UCSD-AML1 (cell line): ENCODE results near the gene PARVG.

ENCODE experiments used
- DNase-seq: peaks from one replicate; lab custom pipeline; 2025; ENCODE audit not compliant: unreplicated experiment; lab: John Stamatoyannopoulos, UW

Gene PARVG, protein sequence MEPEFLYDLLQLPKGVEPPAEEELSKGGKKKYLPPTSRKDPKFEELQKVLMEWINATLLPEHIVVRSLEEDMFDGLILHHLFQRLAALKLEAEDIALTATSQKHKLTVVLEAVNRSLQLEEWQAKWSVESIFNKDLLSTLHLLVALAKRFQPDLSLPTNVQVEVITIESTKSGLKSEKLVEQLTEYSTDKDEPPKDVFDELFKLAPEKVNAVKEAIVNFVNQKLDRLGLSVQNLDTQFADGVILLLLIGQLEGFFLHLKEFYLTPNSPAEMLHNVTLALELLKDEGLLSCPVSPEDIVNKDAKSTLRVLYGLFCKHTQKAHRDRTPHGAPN

DNA sequence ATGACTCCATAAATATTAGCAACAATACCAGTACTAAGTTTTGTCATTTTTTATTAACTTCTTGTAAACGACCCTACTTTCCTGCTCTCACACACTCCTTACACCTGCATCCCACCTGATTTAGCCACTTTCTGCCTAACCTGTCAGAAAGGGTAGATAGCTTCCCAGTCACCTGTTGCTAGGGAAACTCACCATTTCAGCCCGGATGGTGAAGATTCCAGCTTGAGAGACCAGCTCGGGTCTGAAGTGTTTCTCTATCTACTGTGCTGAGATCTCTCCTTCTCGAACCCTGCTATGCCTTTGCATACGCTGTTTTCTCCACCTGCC, at the start of gene PARVG:
Gene PARVG, plus strand, starts transcription at position 220 of the 327 bp plus-strand sequence. CDS start 2,405 bp downstream, outside the sequence.
- DNase-seq: no peak

DNA sequence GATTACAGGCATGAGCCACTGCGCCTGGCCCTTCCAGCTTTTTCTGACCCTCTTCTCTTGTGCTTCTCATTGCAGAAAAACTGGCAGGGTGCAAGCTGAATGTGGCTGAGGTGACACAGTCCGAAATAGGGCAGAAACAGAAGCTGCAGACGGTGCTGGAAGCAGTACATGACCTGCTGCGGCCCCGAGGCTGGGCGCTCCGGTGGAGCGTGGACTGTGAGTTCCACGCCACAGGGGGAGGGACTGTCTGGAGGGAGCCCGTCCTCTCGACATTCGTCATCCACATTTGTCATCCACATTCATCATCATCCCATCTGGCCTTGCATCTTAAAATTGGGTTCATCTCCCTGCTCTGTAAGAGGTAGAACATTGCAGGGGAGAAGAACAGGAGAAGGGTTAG, 49.3 kb upstream of the PARVG start:
- DNase-seq: no peak

- no peak for DNase-seq
These were observed 48.6 kb upstream of the PARVG start for GRCh38 chr22:44131989-44132685.

DNA sequence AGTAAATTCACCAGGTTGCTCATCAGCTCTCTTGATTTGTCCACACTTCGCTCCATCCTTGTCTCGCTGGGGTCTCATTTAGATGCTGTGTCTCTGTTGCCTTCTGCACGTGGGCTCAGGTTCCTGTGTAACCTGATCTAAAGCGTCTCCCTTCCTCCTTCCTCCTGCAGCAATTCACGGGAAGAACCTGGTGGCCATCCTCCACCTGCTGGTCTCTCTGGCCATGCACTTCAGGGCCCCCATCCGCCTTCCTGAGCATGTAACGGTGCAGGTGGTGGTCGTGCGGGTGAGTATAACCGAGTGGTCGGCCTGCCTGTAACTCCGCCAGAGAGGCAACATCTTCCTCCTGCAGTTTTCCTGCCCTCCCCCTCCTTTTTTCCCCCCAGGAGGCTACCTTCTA, 48.0 kb upstream of the PARVG start:
- no peak for DNase-seq

DNA sequence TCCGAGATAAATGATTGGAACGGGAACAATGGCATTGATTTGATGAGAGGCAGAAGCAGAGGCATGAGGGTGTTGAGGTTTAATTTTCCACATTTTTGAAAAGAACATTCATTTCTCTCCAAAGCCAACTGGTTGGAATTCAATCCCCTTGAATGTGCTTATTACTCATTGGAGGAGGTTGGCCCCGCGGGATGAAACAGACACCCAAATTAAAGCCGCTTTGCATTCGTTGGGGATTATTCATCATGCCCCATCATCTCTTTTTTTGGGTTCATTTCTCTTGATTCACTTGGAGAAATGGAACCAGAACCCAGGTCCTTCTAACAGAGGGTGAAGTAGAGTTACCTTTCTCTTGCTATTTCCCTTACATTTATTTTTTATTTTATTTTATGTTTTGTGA, 47.6 kb upstream of the PARVG start:
- DNase-seq: no peak

DNA sequence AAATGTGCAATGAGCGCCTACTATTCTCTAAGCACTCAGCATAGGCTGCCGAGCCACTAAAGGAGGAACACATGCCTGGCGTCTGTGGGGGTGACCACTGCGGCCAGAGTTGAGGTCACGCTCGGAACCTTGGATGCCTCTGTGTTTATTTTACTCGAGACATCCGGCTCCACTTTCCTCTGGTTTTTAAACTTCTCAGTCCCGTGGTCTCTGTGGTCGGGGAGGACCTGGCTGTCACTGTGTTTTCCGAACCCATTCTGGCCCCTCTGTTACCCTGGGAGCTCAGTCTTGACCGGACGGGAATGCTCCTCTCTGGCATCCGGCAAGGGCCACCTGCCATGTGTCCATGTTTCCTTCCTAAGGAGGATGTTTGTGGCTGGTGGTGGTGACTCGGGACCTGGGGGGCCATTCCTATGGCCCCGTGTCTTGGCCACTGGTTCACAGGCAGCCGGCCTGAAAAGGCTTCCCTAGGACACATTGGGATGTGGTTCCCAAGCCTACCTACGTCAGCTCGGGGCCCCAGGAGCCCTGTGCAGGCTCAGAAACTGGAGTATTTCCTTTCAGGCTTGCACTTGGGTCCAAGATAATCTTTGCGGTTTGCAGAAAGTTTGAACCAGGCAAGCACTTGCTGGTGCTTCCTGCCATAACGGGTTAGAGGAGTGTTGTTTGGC, 46.7 kb upstream of the PARVG start:
- peak; percentile 95 for DNase-seq

GRCh38 chr22:44136112-44136511, 44.6 kb upstream of the PARVG start:
- no peak for DNase-seq

DNA sequence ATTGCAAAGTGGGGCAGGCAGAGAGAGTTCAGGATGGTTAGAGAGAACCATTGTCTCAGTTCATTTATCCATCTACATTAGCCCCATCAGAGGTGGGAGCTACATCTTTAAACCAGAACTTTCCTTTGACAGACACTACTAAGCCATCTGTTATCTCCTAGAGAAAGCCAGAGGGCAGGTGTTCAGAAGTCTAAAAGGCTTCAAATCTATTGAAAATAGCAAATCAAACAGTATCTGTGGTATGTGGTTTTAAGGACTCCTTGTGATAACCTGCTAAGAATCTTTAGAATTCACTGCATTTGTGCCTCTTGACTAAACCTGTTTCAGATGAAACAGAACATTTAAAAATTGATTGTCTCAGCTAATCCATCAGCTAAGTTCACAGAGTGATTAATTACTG, 43.9 kb upstream of the PARVG start:
- no peak for DNase-seq

- DNase-seq: no peak
These were observed 43.3 kb upstream of the PARVG start for GRCh38 chr22:44137415-44137814.

DNA sequence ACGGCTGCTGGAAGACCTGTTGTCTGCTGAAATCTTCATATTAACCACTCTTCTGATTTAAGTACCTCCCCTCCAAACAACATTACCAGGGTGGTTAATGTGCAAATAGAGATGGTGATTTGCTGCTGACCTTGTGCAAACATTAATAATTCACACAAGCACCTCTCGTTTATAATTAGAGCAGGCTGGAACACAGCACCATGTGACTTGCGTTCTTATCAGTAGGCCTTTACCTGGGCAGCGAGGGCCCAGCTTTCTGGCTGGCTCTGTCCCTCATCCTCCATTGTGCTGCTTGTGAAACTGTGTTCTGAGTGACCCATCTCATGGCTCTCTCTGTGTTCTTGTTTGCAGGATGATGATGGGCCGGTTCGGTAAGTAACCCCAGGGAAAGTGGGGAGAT, 41.0 kb upstream of the PARVG start:
- DNase-seq: no peak

- DNase-seq: no peak
These were observed 38.2 kb upstream of the PARVG start for GRCh38 chr22:44142421-44143104.

GRCh38 chr22:44143105-44143474, 37.6 kb upstream of the PARVG start:
- no peak for DNase-seq

- DNase-seq: no peak
These were observed 37.1 kb upstream of the PARVG start for GRCh38 chr22:44143579-44143978.

- no peak for DNase-seq
These were observed 36.6 kb upstream of the PARVG start for GRCh38 chr22:44144046-44144569.

DNA sequence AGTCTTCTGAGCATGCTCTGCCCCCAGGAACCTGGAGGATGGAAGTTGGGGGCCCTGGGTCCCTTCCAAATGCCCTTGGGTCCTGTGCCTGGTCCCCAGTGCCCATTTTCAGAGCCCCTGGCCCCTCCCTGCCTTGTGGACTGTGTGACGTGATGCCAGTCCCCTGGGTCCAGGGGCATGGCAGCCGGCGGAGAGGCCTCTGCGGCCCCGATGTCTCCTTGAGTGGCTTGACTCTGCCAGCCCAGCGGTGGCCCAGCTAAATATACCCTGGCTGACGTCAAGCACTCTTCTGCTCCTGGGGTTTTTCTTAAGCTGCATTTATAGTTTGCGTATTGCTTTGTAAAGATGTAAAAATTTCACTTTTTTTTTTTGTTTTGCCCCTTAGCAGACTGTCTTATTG, 35.2 kb upstream of the PARVG start:
- DNase-seq: no peak

GRCh38 chr22:44146088-44146861, 34.5 kb upstream of the PARVG start:
- DNase-seq: no peak

- no peak for DNase-seq
These were observed 33.6 kb upstream of the PARVG start for GRCh38 chr22:44147008-44147645.

DNA sequence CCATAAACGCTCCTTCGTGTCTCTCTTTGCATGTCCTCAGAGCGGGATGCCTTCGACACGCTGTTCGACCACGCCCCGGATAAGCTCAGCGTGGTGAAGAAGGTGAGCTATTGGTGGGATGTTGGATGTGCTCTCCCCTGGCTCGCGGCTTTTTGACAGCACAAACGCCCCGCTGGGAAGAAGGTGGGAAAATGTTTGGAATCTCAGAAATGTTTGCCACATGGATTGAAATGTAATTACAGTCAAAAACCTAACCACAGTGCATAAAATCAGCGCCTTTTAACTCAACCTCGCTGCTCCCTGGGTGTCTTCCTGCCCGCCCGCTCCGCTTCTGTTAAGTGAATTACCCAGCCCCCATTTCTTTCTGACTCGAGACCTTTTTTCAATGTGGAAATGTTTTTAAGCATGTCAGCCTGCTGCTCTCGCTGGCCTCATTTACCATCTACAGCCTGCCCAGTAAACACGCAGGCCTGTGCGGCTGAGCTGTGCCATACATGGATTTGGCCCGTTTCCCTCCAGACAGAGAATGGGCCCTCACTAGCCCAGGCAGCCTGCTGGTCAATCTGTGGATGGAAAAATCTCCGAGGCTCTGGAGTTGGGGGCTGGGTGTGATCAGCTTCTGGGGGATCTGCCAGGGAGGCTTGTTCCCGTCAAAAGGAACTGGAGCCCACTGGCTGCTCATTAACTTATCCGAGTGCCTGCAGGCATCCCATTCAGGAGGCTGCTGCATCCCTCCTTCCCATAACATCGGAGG, 32.7 kb upstream of the PARVG start:
- no peak for DNase-seq

DNA sequence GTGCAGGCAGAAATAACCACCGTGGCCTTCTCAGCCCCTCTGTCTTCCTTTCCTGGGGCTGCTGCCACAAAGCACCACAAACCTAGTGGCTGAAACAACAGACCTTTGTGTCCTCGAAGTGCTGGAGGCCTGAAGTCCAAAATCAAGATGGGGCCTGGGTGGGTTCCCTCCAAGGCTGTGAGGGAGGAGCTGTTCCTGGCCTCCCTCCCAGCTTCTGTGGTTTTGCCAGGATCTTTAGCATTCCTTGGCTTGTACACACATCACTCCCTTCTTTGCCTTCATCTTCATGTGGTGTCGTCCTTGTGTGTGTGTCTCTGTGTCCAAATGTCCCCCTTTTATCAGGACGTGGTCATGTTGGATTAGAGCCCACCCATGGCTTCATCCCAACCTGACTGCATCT, 29.0 kb upstream of the PARVG start:
- no peak for DNase-seq

- DNase-seq: no peak
These were observed 27.0 kb upstream of the PARVG start for GRCh38 chr22:44153710-44154109.
